Dedifferentiated amniotic fluid mesenchymal stem cell (primary cell): ENCODE results near the gene CTPS2.

Experiments used
- DNase-seq: peaks from one replicate; pipeline ENCODE4 v3.0.0-alpha.2; 2016; ENCODE audit errors: extremely low spot score

The CTPS2 gene

DNA sequence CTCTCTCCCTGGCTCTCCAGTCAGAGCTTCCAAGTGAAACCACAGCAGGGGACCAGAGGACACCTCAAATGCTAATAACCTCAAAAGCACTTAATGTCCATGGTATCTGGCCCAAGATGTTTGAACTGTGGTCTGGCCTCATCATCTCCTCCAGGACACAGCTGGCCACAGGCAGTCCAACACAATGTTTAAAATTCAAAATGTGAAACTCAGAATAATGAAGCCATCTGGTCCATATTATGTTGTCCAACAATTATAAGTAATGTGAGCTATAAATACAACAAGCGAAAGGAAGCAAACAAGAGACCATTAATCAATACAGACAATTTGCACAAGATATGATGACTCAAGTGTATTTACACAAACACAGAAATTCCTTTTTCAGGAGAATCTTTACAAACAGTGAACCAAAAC is 153.3 kb downstream of the CTPS2 start:
- no peak for DNase-seq

DNA sequence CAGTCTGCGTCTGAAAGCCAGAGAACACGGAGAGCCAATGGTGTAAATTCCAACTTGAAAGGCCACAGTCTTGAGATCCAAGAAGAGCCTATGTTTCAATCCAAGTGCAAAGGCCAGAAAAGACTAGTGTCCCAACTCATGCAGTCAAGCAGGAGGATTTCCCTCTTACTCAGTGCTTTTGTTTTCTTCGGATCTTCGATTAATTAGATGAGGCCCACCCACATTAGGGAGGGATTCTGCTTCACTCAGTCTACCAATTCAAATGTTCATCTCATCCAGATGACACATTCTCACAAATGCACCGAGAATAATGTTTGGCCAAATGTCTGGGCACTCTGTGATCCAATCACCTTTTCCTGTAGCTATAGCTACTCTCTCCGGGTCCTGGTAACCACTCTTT is 154.0 kb downstream of the CTPS2 start:
- DNase-seq = no peak

DNA sequence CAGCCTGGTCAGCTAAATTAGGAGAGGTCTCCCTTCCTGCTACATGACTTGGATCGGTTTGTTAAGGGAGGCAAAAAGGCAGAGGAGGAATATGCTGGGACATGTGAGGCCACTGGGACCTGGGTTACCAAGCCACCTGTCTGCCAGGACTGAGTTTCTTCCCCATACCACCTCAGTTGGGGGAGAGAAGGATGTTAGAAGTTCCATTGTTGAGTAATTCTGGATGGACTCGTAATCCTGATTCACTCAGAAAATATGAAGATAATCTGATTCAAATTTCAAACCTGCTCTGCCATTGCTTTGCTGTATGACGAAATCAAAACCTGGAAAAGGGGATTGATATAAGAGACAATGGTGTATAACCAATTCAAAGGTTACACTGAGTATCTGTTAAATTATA is 159.9 kb downstream of the CTPS2 start:
- no peak for DNase-seq

DNA sequence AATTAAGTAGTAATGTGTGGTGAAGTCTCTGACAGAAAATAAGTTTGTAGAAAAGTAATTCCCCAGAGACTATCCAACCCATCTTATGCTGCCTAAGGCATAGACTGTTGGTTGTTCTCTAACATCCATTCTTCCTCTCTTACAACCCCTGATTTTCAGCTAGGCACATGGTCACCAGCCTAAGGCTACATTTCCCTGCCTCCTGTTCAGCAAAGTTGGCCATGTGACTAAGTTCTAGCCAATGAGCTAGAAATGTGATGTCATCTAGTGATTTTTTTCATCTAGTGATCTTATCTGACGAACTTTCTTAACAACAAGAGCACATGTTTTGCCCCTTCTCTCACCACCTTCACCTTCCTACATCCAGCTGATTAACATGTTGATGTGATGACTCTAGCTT is 164.8 kb downstream of the CTPS2 start:
- DNase-seq = no peak

DNA sequence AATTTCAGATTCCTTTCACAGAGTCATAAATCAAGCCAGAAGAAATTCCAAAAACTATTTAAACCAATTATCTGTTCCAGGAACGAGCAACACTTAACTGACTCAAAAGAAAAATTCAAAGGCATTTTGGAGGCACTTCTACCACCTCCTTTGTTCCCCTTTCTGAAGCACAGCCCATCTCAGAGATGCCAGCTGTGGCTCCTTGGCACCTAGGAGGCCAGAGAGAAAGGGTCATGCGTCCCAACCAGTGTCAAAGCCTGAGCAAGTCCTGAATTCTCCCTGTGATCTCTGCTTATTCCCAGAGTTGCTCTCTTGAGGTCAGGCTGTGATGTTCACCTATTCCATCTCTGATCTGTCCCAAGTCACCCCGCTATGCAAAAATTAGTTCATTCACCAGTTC is 167.5 kb downstream of the CTPS2 start:
- no peak for DNase-seq
